ENCODE results near the gene TCN2.

The TCN2 gene

GRCh38 chr22:30655532-30655931 lies 48.6 kb downstream of the TCN2 start:
- Histone ChIP-seq H2BK12ac (ENCODE audit: low read length in 2 of 2) (no peak overlapping the region), H3K27ac (ENCODE audit: low read length, poor library complexity, severe bottlenecking) (no peak overlapping the region)

GRCh38 chr22:30662040-30662439 lies 55.1 kb downstream of the TCN2 start:
- Histone ChIP-seq H3K9ac (ENCODE audit: low read length) (no peak overlapping the region), H3K4me2 (ENCODE audit: low read length, poor library complexity, severe bottlenecking) (no peak overlapping the region), H3K14ac (ENCODE audit: low read length in 2 of 2) (no peak overlapping the region), H2BK12ac (ENCODE audit: low read length in 2 of 2) (no peak overlapping the region), H3K36me3 (ENCODE audit: control insufficient read depth in 1 of 2, insufficient read depth in 2 of 2, low read depth in 1 of 2, low read length in 2 of 2) (peaks cover 26 to 50% of the 10 kb centered on the region in 2 experiments), H3K9me3 (ENCODE audit: control insufficient read depth, low read length) (no peaks in the 10 kb centered on the region), H4K8ac (ENCODE audit: low read length) (no peak overlapping the region), H2AFZ (ENCODE audit: low read depth, low read length) (no peak overlapping the region), H3K23ac (ENCODE audit: low read length in 2 of 2) (no peak overlapping the region), H3K18ac (ENCODE audit: low read depth in 1 of 2, low read length in 2 of 2) (no peak overlapping the region), H2BK5ac (ENCODE audit: low read depth, low read length, poor library complexity, severe bottlenecking) (no peak overlapping the region), H3K27me3 (ENCODE audit: control insufficient read depth in 1 of 2, insufficient read depth in 1 of 2, low read length in 2 of 2) (no peaks in the 10 kb centered on the region), H2AK5ac (ENCODE audit: low read length, severe bottlenecking) (no peak overlapping the region), H2BK120ac (ENCODE audit: low read depth, low read length) (no peak overlapping the region), H3K4ac (ENCODE audit: low read depth in 1 of 2, low read length in 2 of 2) (no peak overlapping the region), H4K91ac (ENCODE audit: low read length) (no peak overlapping the region), H3K27ac (ENCODE audit: low read length, poor library complexity, severe bottlenecking) (no peak overlapping the region), H2BK15ac (ENCODE audit: low read depth, poor library complexity, severe bottlenecking) (no peak overlapping the region), H3K4me1 (ENCODE audit: control insufficient read depth, insufficient read depth, low read depth, low read length) (peaks cover 2% of the 10 kb centered on the region), H3K79me1 (replicated peaks; ENCODE audit: low read length, poor library complexity, severe bottlenecking) (peaks cover 16% of the 10 kb centered on the region), H3K4me3 (ENCODE audit: insufficient read depth in 1 of 2, low read depth in 1 of 2, low read length in 2 of 2) (no peak overlapping the region)
- DNase-seq: no peak
- 98% methylated on average over 3 of the region's 4 CpGs for WGBS

More at GRCh38 chr22:30655532-30655931, 48.6 kb downstream of the TCN2 start:
- Histone ChIP-seq H3K9me3 (ENCODE audit: control insufficient read depth, low read length) (no peaks in the 10 kb centered on the region), H3K27me3 (ENCODE audit: control insufficient read depth in 1 of 2, insufficient read depth in 1 of 2, low read length in 2 of 2) (no peaks in the 10 kb centered on the region), H3K79me1 (replicated peaks; ENCODE audit: low read length, poor library complexity, severe bottlenecking) (peaks cover 1% of the 10 kb centered on the region), H4K8ac (ENCODE audit: low read length) (no peak overlapping the region), H3K14ac (ENCODE audit: low read length in 2 of 2) (no peak overlapping the region), H3K18ac (ENCODE audit: low read depth in 1 of 2, low read length in 2 of 2) (no peak overlapping the region), H4K91ac (ENCODE audit: low read length) (no peak overlapping the region), H3K4me3 (ENCODE audit: insufficient read depth in 1 of 2, low read depth in 1 of 2, low read length in 2 of 2) (no peak overlapping the region), H3K4me1 (ENCODE audit: control insufficient read depth, insufficient read depth, low read depth, low read length) (peaks cover under 1% of the 10 kb centered on the region), H3K23ac (ENCODE audit: low read length in 2 of 2) (no peak overlapping the region), H2BK120ac (ENCODE audit: low read depth, low read length) (no peak overlapping the region), H3K36me3 (ENCODE audit: control insufficient read depth in 1 of 2, insufficient read depth in 2 of 2, low read depth in 1 of 2, low read length in 2 of 2) (peaks cover 6 to 30% of the 10 kb centered on the region in 2 experiments), H3K4ac (ENCODE audit: low read depth in 1 of 2, low read length in 2 of 2) (no peak overlapping the region), H3K4me2 (ENCODE audit: low read length, poor library complexity, severe bottlenecking) (no peak overlapping the region), H2BK15ac (ENCODE audit: low read depth, poor library complexity, severe bottlenecking) (no peak overlapping the region), H2AK5ac (ENCODE audit: low read length, severe bottlenecking) (no peak overlapping the region), H3K9ac (ENCODE audit: low read length) (no peak overlapping the region), H2AFZ (ENCODE audit: low read depth, low read length) (no peak overlapping the region), H2BK5ac (ENCODE audit: low read depth, low read length, poor library complexity, severe bottlenecking) (no peak overlapping the region)
- no peak for DNase-seq
- whole genome bisulfite sequencing: 37% methylated on average over 2 of the region's 3 CpGs

GRCh38 chr22:30664798-30665197 lies 57.8 kb downstream of the TCN2 start:
- Histone ChIP-seq H2BK120ac (ENCODE audit: low read depth, low read length) (no peak overlapping the region), H3K4me2 (ENCODE audit: low read length, poor library complexity, severe bottlenecking) (no peak overlapping the region), H3K14ac (ENCODE audit: low read length in 2 of 2) (no peak overlapping the region), H3K9me3 (ENCODE audit: control insufficient read depth, low read length) (no peaks in the 10 kb centered on the region), H4K91ac (ENCODE audit: low read length) (no peak overlapping the region), H2BK5ac (ENCODE audit: low read depth, low read length, poor library complexity, severe bottlenecking) (no peak overlapping the region), H3K4me3 (ENCODE audit: insufficient read depth in 1 of 2, low read depth in 1 of 2, low read length in 2 of 2) (no peak overlapping the region), H3K18ac (ENCODE audit: low read depth in 1 of 2, low read length in 2 of 2) (no peak overlapping the region), H2AK5ac (ENCODE audit: low read length, severe bottlenecking) (no peak overlapping the region), H3K27ac (ENCODE audit: low read length, poor library complexity, severe bottlenecking) (no peak overlapping the region), H4K8ac (ENCODE audit: low read length) (no peak overlapping the region), H2BK12ac (ENCODE audit: low read length in 2 of 2) (no peak overlapping the region), H2AFZ (ENCODE audit: low read depth, low read length) (peak overlapping the region; percentile 65), H3K4ac (ENCODE audit: low read depth in 1 of 2, low read length in 2 of 2) (no peak overlapping the region), H3K79me1 (replicated peaks; ENCODE audit: low read length, poor library complexity, severe bottlenecking) (peaks cover 22% of the 10 kb centered on the region), H3K36me3 (ENCODE audit: control insufficient read depth in 1 of 2, insufficient read depth in 2 of 2, low read depth in 1 of 2, low read length in 2 of 2) (peaks cover 26 to 41% of the 10 kb centered on the region in 2 experiments), H3K27me3 (ENCODE audit: control insufficient read depth in 1 of 2, insufficient read depth in 1 of 2, low read length in 2 of 2) (no peaks in the 10 kb centered on the region), H2BK15ac (ENCODE audit: low read depth, poor library complexity, severe bottlenecking) (no peak overlapping the region), H3K23ac (ENCODE audit: low read length in 2 of 2) (no peak overlapping the region), H3K9ac (ENCODE audit: low read length) (no peak overlapping the region), H3K4me1 (ENCODE audit: control insufficient read depth, insufficient read depth, low read depth, low read length) (peaks cover 9% of the 10 kb centered on the region)
- DNase-seq: no peak
- WGBS: 96% methylated on average over 13 of the region's 13 CpGs

- H2BK12ac ChIP-seq (ENCODE audit: low read length in 2 of 2): no peak overlapping the region
- H2AK5ac ChIP-seq (ENCODE audit: low read length, severe bottlenecking): no peak overlapping the region
- peaks cover 9% of the 10 kb centered on the region for H3K4me1 ChIP-seq (ENCODE audit: control insufficient read depth, insufficient read depth, low read depth, low read length)
- no peak overlapping the region for H4K91ac ChIP-seq (ENCODE audit: low read length)
- no peak overlapping the region for H3K23ac ChIP-seq (ENCODE audit: low read length in 2 of 2)
- DNase-seq: no peak
- peaks cover 26 to 37% of the 10 kb centered on the region in 2 experiments for H3K36me3 ChIP-seq (ENCODE audit: control insufficient read depth in 1 of 2, insufficient read depth in 2 of 2, low read depth in 1 of 2, low read length in 2 of 2)
- peak overlapping the region in 1 of 2 experiments; percentile 20 for H3K4me3 ChIP-seq (ENCODE audit: insufficient read depth in 1 of 2, low read depth in 1 of 2, low read length in 2 of 2)
- no peak overlapping the region for H2BK15ac ChIP-seq (ENCODE audit: low read depth, poor library complexity, severe bottlenecking)
- H3K27ac ChIP-seq (ENCODE audit: low read length, poor library complexity, severe bottlenecking): no peak overlapping the region
- H4K8ac ChIP-seq (ENCODE audit: low read length): no peak overlapping the region
- no peaks in the 10 kb centered on the region for H3K27me3 ChIP-seq (ENCODE audit: control insufficient read depth in 1 of 2, insufficient read depth in 1 of 2, low read length in 2 of 2)
- WGBS: 81% methylated on average over 2 of the region's 2 CpGs
- H3K14ac ChIP-seq (ENCODE audit: low read length in 2 of 2): no peak overlapping the region
- H3K18ac ChIP-seq (ENCODE audit: low read depth in 1 of 2, low read length in 2 of 2): no peak overlapping the region
- no peak overlapping the region for H2BK120ac ChIP-seq (ENCODE audit: low read depth, low read length)
- H3K4me2 ChIP-seq (ENCODE audit: low read length, poor library complexity, severe bottlenecking): no peak overlapping the region
- H2BK5ac ChIP-seq (ENCODE audit: low read depth, low read length, poor library complexity, severe bottlenecking): no peak overlapping the region
- H3K79me1 ChIP-seq (replicated peaks; ENCODE audit: low read length, poor library complexity, severe bottlenecking): peaks cover 22% of the 10 kb centered on the region
- no peaks in the 10 kb centered on the region for H3K9me3 ChIP-seq (ENCODE audit: control insufficient read depth, low read length)
- no peak overlapping the region for H3K9ac ChIP-seq (ENCODE audit: low read length)
- no peak overlapping the region for H3K4ac ChIP-seq (ENCODE audit: low read depth in 1 of 2, low read length in 2 of 2)
- H2AFZ ChIP-seq (ENCODE audit: low read depth, low read length): no peak overlapping the region
Measured at GRCh38 chr22:30665266-30665665, 58.3 kb downstream of the TCN2 start.
